HEK293 (cell line): Measurements from ENCODE around the gene COPG1.

Experiments used
- CTCF ChIA-PET: fragments of 350-600 bp; formaldehyde crosslinking; extraction: SDS; loops from one replicate; lab custom pipeline; 2021; ENCODE audit warnings: antibody characterized with exemption; lab: Yijun Ruan, JAX
- POLR2A ChIA-PET: fragments of 300-600 bp; formaldehyde crosslinking; extraction: SDS; loops from one replicate; lab custom pipeline; 2020; ENCODE audit warnings: antibody characterized with exemption, inconsistent platforms; lab: Yijun Ruan, JAX
- H3K27ac ChIP-seq: fragments of 200-500 bp; sonication (Bioruptor generic); 2 replicates; pipeline ENCODE4 v1.5.1; 2014; ENCODE audit warnings: low read depth, low read length, control low read depth, inconsistent platforms; ENCODE audit errors: extremely low read depth
- H3K36me3 ChIP-seq, 2 experiments: fragments of 200-500 bp in 1 of 2; sonication (Bioruptor generic) in 1 of 2; 1 replicate in 1 of 2; 2 replicates in 1 of 2; pipeline ENCODE4 v1.5.1; 2014 to 2017; ENCODE audit warnings: inconsistent platforms in 2 of 2, low read length in 2 of 2; ENCODE audit not compliant: control insufficient read depth in 2 of 2, insufficient read depth in 1 of 2
- H3K4me1 ChIP-seq: fragments of 200-500 bp; sonication (Bioruptor generic); 2 replicates; pipeline ENCODE4 v1.5.1; 2014; ENCODE audit warnings: mild to moderate bottlenecking, low read length, inconsistent platforms; ENCODE audit not compliant: control insufficient read depth, insufficient read depth
- H3K4me3 ChIP-seq: 2 replicates; pipeline ENCODE4 v1.5.1; 2011; ENCODE audit warnings: low read depth, mild to moderate bottlenecking, control low read depth, low read length, moderate library complexity
- H3K9me3 ChIP-seq: fragments of 200-500 bp; sonication (Bioruptor generic); 2 replicates; pipeline ENCODE4 v1.5.1; 2014; ENCODE audit warnings: low read depth, low read length, inconsistent platforms; ENCODE audit not compliant: control insufficient read depth, insufficient read depth
- EGR2 ChIP-seq: fragments of 450-650 bp; formaldehyde crosslinking; IDR thresholded peaks from 2 replicates; pipeline ENCODE4 v1.5.1; 2016; ENCODE audit warnings: low read depth, missing biosample characterization, missing genetic modification characterization
- GLIS1 ChIP-seq: fragments of 450-650 bp; formaldehyde crosslinking; IDR thresholded peaks from 2 replicates; pipeline ENCODE4 v1.5.1; 2016; ENCODE audit warnings: missing biosample characterization, missing genetic modification characterization
- GLIS2 ChIP-seq: fragments of 450-650 bp; formaldehyde crosslinking; IDR thresholded peaks from 2 replicates; pipeline ENCODE4 v1.5.1; 2016; ENCODE audit warnings: missing biosample characterization, missing genetic modification characterization
- KLF10 ChIP-seq: fragments of 450-650 bp; IDR thresholded peaks from 2 replicates; pipeline ENCODE4 v1.5.1; 2018; ENCODE audit warnings: missing biosample characterization, mild to moderate bottlenecking, missing genetic modification characterization
- KLF16 ChIP-seq: fragments of 450-650 bp; formaldehyde crosslinking; IDR thresholded peaks from 2 replicates; pipeline ENCODE4 v1.5.1; 2017; ENCODE audit warnings: missing biosample characterization, missing genetic modification characterization
- KLF9 ChIP-seq: fragments of 450-650 bp; formaldehyde crosslinking; IDR thresholded peaks from 2 replicates; pipeline ENCODE4 v1.5.1; 2016; ENCODE audit warnings: missing biosample characterization, missing genetic modification characterization, low read depth
- SCRT2 ChIP-seq: fragments of 450-650 bp; formaldehyde crosslinking; IDR thresholded peaks from 2 replicates; pipeline ENCODE4 v1.5.1; 2016; ENCODE audit warnings: missing biosample characterization, missing genetic modification characterization
- ZBTB21 ChIP-seq: fragments of 450-650 bp; formaldehyde crosslinking; IDR thresholded peaks from 2 replicates; pipeline ENCODE4 v1.5.1; 2017; ENCODE audit warnings: missing biosample characterization, missing genetic modification characterization
- ZFHX2 ChIP-seq: fragments of 450-650 bp; formaldehyde crosslinking; conservative IDR thresholded peaks from 2 replicates; pipeline ENCODE4 v1.5.1; 2016; ENCODE audit warnings: missing biosample characterization, missing genetic modification characterization
- ZFP69B ChIP-seq: fragments of 450-650 bp; formaldehyde crosslinking; IDR thresholded peaks from 2 replicates; pipeline ENCODE4 v1.5.1; 2016; ENCODE audit warnings: missing biosample characterization, missing genetic modification characterization
- ZNF146 ChIP-seq: fragments of 450-650 bp; formaldehyde crosslinking; IDR thresholded peaks from 2 replicates; pipeline ENCODE4 v1.5.1; 2016; ENCODE audit warnings: missing biosample characterization, missing genetic modification characterization
- ZNF155 ChIP-seq: fragments of 450-650 bp; formaldehyde crosslinking; IDR thresholded peaks from 2 replicates; pipeline ENCODE4 v1.5.1; 2016; ENCODE audit warnings: missing biosample characterization, missing genetic modification characterization
- ZNF223 ChIP-seq: fragments of 450-650 bp; formaldehyde crosslinking; IDR thresholded peaks from 2 replicates; pipeline ENCODE4 v1.5.1; 2016; ENCODE audit warnings: missing biosample characterization, missing genetic modification characterization
- ZNF324 ChIP-seq: fragments of 450-650 bp; formaldehyde crosslinking; IDR thresholded peaks from 2 replicates; pipeline ENCODE4 v1.5.1; 2016; ENCODE audit warnings: missing biosample characterization, missing genetic modification characterization
- ZNF335 ChIP-seq: fragments of 450-650 bp; formaldehyde crosslinking; conservative IDR thresholded peaks from 2 replicates; pipeline ENCODE4 v1.5.1; 2016; ENCODE audit warnings: missing biosample characterization, missing genetic modification characterization
- ZNF398 ChIP-seq: fragments of 450-650 bp; formaldehyde crosslinking; IDR thresholded peaks from 2 replicates; pipeline ENCODE4 v1.5.1; 2017; ENCODE audit warnings: missing biosample characterization, missing genetic modification characterization
- ZNF416 ChIP-seq: fragments of 450-650 bp; formaldehyde crosslinking; IDR thresholded peaks from 2 replicates; pipeline ENCODE4 v1.5.1; 2016; ENCODE audit warnings: missing biosample characterization, missing genetic modification characterization
- ZNF530 ChIP-seq: fragments of 450-650 bp; formaldehyde crosslinking; IDR thresholded peaks from 2 replicates; pipeline ENCODE4 v1.5.1; 2016; ENCODE audit warnings: low read depth, missing biosample characterization, missing genetic modification characterization
- ZNF555 ChIP-seq: fragments of 450-650 bp; formaldehyde crosslinking; conservative IDR thresholded peaks from 2 replicates; pipeline ENCODE4 v1.5.1; 2017; ENCODE audit warnings: missing biosample characterization, mild to moderate bottlenecking, missing genetic modification characterization, inconsistent platforms
- ZNF585B ChIP-seq: fragments of 450-650 bp; formaldehyde crosslinking; IDR thresholded peaks from 2 replicates; pipeline ENCODE4 v1.5.1; 2016; ENCODE audit warnings: missing biosample characterization, missing genetic modification characterization
- ZNF610 ChIP-seq: fragments of 450-650 bp; formaldehyde crosslinking; IDR thresholded peaks from 2 replicates; pipeline ENCODE4 v1.5.1; 2016; ENCODE audit warnings: missing biosample characterization, missing genetic modification characterization, borderline replicate concordance
- ZNF621 ChIP-seq: fragments of 450-650 bp; formaldehyde crosslinking; IDR thresholded peaks from 2 replicates; pipeline ENCODE4 v1.5.1; 2017; ENCODE audit warnings: missing biosample characterization, missing genetic modification characterization
- ZNF645 ChIP-seq: fragments of 450-650 bp; formaldehyde crosslinking; IDR thresholded peaks from 2 replicates; pipeline ENCODE4; 2016; ENCODE audit warnings: missing biosample characterization, missing genetic modification characterization
- ZNF660 ChIP-seq: fragments of 450-650 bp; IDR thresholded peaks from 2 replicates; pipeline ENCODE4 v1.5.1; 2018; ENCODE audit warnings: missing biosample characterization, mild to moderate bottlenecking, missing genetic modification characterization
- ZNF747 ChIP-seq: fragments of 450-650 bp; formaldehyde crosslinking; IDR thresholded peaks from 2 replicates; pipeline ENCODE4 v1.5.1; 2016; ENCODE audit warnings: missing biosample characterization, missing genetic modification characterization
- ZNF792 ChIP-seq: fragments of 450-650 bp; formaldehyde crosslinking; IDR thresholded peaks from 2 replicates; pipeline ENCODE4 v1.5.1; 2016; ENCODE audit warnings: missing biosample characterization, missing genetic modification characterization
- ZNF830 ChIP-seq: fragments of 450-650 bp; IDR thresholded peaks from 2 replicates; pipeline ENCODE4 v1.5.0; 2018; ENCODE audit warnings: missing biosample characterization, missing genetic modification characterization, low read depth, mild to moderate bottlenecking, moderate library complexity
- ZNF843 ChIP-seq: fragments of 450-650 bp; formaldehyde crosslinking; IDR thresholded peaks from 2 replicates; pipeline ENCODE4 v1.5.1; 2016; ENCODE audit warnings: missing biosample characterization, missing genetic modification characterization
- ZSCAN30 ChIP-seq: fragments of 450-650 bp; IDR thresholded peaks from 2 replicates; pipeline ENCODE4 v1.5.1; 2018; ENCODE audit warnings: missing biosample characterization, mild to moderate bottlenecking, missing genetic modification characterization, moderate library complexity

Gene COPG1

GRCh38 chr3:129323651-129324294, 74.4 kb downstream of the COPG1 start:
- H3K27ac ChIP-seq = no peak overlapping the region
- no peaks in the 10 kb centered on the region for H3K9me3 ChIP-seq
- TF ChIP-seq ZFP69B (no peak), ZNF660 (tag by site-specific recombination) (no peak), ZNF830 (tag by site-specific recombination) (no peak), ZNF530 (no peak), GLIS1 (tag by site-specific recombination) (no peak), ZNF645 (tag by site-specific recombination) (no peak), KLF16 (tag by site-specific recombination) (no peak)
- ChIA-PET POLR2A (interaction anchor here (1.6 kb wide), 1 partner anchor 8 kb away, joined by 4 read pairs; a partner anchor contains a TSS), CTCF (no interaction called here)
- no peak overlapping the region for H3K4me3 ChIP-seq
- H3K36me3 ChIP-seq = peaks cover 0 to 34% of the 10 kb centered on the region in 2 experiments; a peak in 1 of 3 replicates
- no peaks in the 10 kb centered on the region for H3K4me1 ChIP-seq

- H3K9me3 ChIP-seq = no peaks in the 10 kb centered on the region
- peaks cover 0 to 28% of the 10 kb centered on the region in 2 experiments; a peak in 1 of 3 replicates for H3K36me3 ChIP-seq
- POLR2A ChIA-PET = interaction anchor here (1.6 kb wide), 1 partner anchor 9 kb away, joined by 4 read pairs; a partner anchor contains a TSS
- CTCF ChIA-PET = interaction anchor here (0.5 to 0.6 kb wide), 2 partner anchors 28 to 52 kb away, joined by 3 to 4 read pairs; no protein-coding TSS in a partner anchor
- H3K27ac ChIP-seq = no peak overlapping the region
- TF ChIP-seq ZSCAN30 = no peak
- TF ChIP-seq ZBTB21 (tag by site-specific recombination) = no peak
- no peak for TF ChIP-seq ZNF416 (tag by site-specific recombination)
- TF ChIP-seq ZNF398 (tag by site-specific recombination) = no peak
- TF ChIP-seq ZNF830 (tag by site-specific recombination) = no peak
- no peak for TF ChIP-seq ZNF324 (tag by site-specific recombination)
- TF ChIP-seq ZNF621 (tag by site-specific recombination) = no peak
- TF ChIP-seq ZNF792 (tag by site-specific recombination) = no peak
- no peak for TF ChIP-seq ZNF555 (tag by site-specific recombination)
- TF ChIP-seq ZNF747 = no peak
- TF ChIP-seq ZNF585B (tag by site-specific recombination) = no peak
- no peak for TF ChIP-seq KLF9 (tag by site-specific recombination)
- no peak for TF ChIP-seq ZNF335 (tag by site-specific recombination)
- no peak for TF ChIP-seq ZNF155 (tag by site-specific recombination)
- H3K4me1 ChIP-seq = no peaks in the 10 kb centered on the region
- no peak overlapping the region for H3K4me3 ChIP-seq
Measured at GRCh38 chr3:129324855-129325254, 75.4 kb downstream of the COPG1 start.

- ChIA-PET POLR2A (interaction anchor here (1.6 kb wide), 1 partner anchor 10 kb away, joined by 4 read pairs; a partner anchor contains a TSS), CTCF (interaction anchor here (0.6 kb wide), 1 partner anchor 28 kb away, joined by 3 read pairs; no protein-coding TSS in a partner anchor)
- Histone ChIP-seq H3K4me1 (no peaks in the 10 kb centered on the region), H3K9me3 (no peaks in the 10 kb centered on the region), H3K27ac (no peak overlapping the region), H3K36me3 (peaks cover 0 to 23% of the 10 kb centered on the region in 2 experiments; a peak in 1 of 3 replicates), H3K4me3 (no peak overlapping the region)
- TF ChIP-seq ZNF610 = no peak
- TF ChIP-seq ZFHX2 (tag by site-specific recombination) = peak; percentile 64
- no peak for TF ChIP-seq KLF10 (tag by site-specific recombination)
- TF ChIP-seq ZNF843 (tag by site-specific recombination) = no peak
- no peak for TF ChIP-seq ZNF146 (tag by site-specific recombination)
- no peak for TF ChIP-seq GLIS1 (tag by site-specific recombination)
- TF ChIP-seq EGR2 (tag by site-specific recombination) = 0 out of 2 replicates have a peak, but pooled peaks have one; percentile 48
- no peak for TF ChIP-seq GLIS2 (tag by site-specific recombination)
- peak; percentile 70 for TF ChIP-seq SCRT2
- TF ChIP-seq ZNF223 = no peak
Measured at GRCh38 chr3:129325383-129325782, 76.0 kb downstream of the COPG1 start.
